Spinal cord (tissue), 10 donors: Measurements from ENCODE around the gene FLNC. TPM values are rescaled to one million over a fixed set of nuclear protein-coding genes. Genes with fewer than 3 reads are reported as not detected.

Experiments
- DNase-seq, 6 donors: peaks; one replicate each; pipeline versions ENCODE4 v3.0.0 to v3.0.0-alpha.2; 2013 to 2015; ENCODE audit warnings: low spot score in 6 of 6, low read depth in 4 of 6
- H3K27ac ChIP-seq: one replicate; pipeline ENCODE4 v1.5.1; 2013; ENCODE audit warnings: low read depth, low read length, control low read depth
- H3K27me3 ChIP-seq: one replicate; pipeline ENCODE4 v1.6.1; 2013; ENCODE audit warnings: low read length; ENCODE audit not compliant: control insufficient read depth, insufficient read depth
- H3K36me3 ChIP-seq: one replicate; pipeline ENCODE4 v1.6.1; 2013; ENCODE audit warnings: low read length; ENCODE audit not compliant: control insufficient read depth, insufficient read depth
- H3K4me1 ChIP-seq: one replicate; pipeline ENCODE4 v1.6.1; 2013; ENCODE audit warnings: low read length; ENCODE audit not compliant: control insufficient read depth, insufficient read depth
- H3K4me3 ChIP-seq: one replicate; pipeline ENCODE4 v1.5.1; 2013; ENCODE audit warnings: low read depth, low read length, control low read depth
- H3K9me3 ChIP-seq: one replicate; pipeline ENCODE4 v1.6.1; 2013; ENCODE audit warnings: low read length; ENCODE audit not compliant: control insufficient read depth, insufficient read depth
- WGBS: methylation state at CpG from one replicate; pipeline ENCODE4 v1.1.5; 2013; ENCODE audit warnings: missing lambda C conversion rate; ENCODE audit not compliant: insufficient coverage; 5-methylcytosine and 5-hydroxymethylcytosine counted together
- polyA plus RNA-seq, 2 donors: library from polyadenylated mRNA; unstranded; fragments of 120-200 nt; gene quantifications; one replicate each; pipeline ENCODE4 v1.2.1, GENCODE V29; 2013; ENCODE audit not compliant: insufficient read length in 2 of 2
- total RNA-seq, 2 donors: library from RNA; depleted of rRNA in 1 of 2; stranded (reverse); fragments of 120-200 nt in 1 of 2; fragments of >200 nt in 1 of 2; gene quantifications; one replicate each; pipeline versions ENCODE4 v1.2.3 to v1.2.4, GENCODE V29; 2013 to 2014
- donor health status: healthy.

FLNC gene
- total and polyA plus RNA-seq, 4 donors, result 77.8 to 187 (median 139) TPM

DNA sequence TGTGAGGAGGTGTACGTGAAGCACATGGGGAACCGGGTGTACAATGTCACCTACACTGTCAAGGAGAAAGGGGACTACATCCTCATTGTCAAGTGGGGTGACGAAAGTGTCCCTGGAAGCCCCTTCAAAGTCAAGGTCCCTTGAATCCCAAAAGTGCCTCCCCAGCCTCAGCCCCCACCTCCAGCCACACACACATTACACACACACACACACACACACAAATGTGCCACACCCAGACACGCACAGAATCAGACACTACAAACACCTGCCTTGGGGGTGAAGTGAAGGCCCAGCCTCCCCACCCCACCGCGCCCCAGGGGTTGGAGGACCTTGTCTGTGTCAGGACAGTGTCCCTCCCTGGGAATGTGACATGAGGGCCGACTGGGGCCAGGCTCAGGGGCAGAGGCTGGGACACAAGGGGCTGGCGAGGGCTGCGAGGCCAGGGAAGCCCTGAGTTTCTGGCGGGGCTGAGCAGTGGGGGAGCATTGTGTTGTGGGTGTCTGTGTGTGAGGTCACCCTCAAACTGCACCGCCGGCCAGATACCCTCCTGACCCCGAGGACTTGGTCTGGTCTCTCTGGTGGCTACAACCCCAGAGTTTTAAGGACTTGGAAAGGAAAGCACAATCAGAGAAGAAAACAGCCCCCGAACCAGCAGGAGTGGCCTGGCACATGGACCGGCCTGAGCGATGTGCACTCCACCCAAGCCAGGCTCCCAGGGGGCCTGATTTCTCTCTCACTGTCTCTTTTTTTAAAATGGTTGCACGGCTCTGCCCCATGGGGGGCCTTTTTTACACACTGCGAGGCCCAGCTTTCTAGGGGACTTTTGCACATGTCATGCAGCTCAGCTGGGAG is 28.4 kb downstream of the FLNC start:
- H3K27me3 ChIP-seq, result no peaks in the 10 kb centered on the region
- H3K9me3 ChIP-seq, result no peaks in the 10 kb centered on the region
- peaks cover 21% of the 10 kb centered on the region for H3K4me1 ChIP-seq
- peak overlapping the region; percentile 15 for H3K27ac ChIP-seq
- H3K4me3 ChIP-seq, result no peak overlapping the region
- 61% methylated on average over 9 of the region's 18 CpGs for WGBS
- peak in 1 of 6 donors; percentile 12 for DNase-seq
- H3K36me3 ChIP-seq, result peaks cover 57% of the 10 kb centered on the region

DNA sequence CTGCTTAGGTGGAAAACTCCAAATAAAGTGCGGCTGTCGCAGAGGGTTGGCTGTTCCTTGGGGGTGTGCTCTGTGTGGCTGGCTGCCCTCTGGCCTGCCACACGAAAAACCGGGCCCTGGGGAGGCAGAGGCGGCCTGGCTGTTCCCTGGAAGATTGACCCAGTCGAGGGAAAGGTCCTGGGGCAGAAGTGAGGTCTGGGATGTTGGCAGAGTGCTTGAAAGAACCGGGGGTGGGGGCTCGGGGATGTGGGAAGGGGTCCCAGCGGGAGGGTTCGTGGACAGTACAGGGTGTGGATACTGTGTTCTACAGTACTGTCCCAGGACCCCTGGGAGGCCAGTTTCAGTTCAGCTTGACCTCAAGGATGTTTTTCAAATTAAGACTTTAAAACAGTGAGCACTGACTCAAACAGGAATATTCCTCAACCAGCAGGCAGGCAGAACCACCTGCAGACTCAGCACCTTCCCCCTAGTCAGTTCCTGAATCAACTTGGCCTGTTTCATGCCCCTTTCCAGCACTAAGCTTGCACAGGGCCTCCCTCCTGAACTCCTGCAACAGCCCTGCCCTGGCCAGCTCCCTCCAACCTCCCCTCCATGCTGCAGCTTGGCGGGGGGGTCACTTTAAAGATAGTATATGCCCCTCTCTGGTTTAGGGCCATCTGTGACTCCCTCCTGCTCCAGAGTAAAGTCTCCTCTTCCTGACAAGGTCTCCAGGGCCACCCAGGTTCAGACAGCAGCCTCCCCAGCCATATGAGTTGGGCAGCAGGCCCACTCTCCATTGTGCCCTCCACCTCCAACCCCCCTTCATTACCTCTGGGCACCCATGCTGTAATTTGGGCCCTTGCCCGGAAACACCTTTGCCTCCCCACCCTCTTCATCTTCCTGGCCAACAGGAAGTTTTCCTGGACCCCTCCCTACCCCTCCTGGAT is 29.3 kb downstream of the FLNC start:
- Histone ChIP-seq H3K36me3 (peaks cover 50% of the 10 kb centered on the region), H3K4me3 (no peak overlapping the region), H3K4me1 (peaks cover 27% of the 10 kb centered on the region), H3K9me3 (no peaks in the 10 kb centered on the region), H3K27me3 (no peaks in the 10 kb centered on the region), H3K27ac (peak overlapping the region; percentile 15)
- WGBS, result 57% methylated on average over 12 of the region's 12 CpGs
- peak in 1 of 6 donors; percentile 13 for DNase-seq

DNA sequence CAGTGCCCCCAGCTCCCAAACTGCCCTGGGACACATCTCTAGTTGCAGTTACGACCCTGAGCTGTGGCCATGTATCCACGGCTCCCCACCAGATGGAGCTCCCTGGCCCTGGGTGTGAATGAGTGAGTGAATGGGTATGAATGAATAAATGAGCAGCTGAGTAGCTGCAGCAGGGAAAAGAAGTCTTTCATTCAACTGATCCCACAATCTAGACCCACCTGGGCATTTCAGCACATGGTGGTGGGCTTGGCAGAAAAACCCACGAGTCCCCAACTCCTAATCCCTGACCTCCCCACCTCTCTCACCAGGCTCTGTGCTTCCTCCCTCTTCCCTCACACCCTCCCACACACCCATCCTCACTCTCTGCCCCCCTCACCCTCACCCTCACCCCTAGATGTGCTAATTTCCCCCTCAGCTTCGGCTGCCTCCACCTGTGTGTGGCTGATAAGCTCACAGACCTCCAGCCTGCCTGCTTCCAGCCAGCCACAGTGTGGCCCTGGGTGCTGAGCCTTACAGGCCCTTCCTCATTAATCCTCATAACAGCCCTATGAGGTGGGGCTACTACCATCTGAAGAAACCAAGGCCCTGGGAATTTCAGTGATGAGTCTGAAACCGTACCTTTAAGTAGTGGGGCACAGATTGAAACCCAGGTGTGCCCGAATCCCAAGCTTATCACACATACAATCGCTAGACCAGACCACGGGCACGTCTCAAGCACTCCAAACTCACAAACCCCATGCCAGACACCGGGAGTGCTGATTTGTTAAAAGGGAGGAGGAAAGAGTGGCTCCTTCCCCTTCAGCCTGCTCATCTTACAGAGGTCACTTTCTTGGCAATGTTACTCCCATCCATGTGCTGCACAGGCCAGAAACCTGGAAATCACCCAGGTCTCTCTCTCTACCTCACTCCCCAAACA is 30.2 kb downstream of the FLNC start:
- peak in 1 of 6 donors; percentile 38 for DNase-seq
- Histone ChIP-seq H3K27ac (no peak overlapping the region), H3K36me3 (peaks cover 50% of the 10 kb centered on the region)

DNA sequence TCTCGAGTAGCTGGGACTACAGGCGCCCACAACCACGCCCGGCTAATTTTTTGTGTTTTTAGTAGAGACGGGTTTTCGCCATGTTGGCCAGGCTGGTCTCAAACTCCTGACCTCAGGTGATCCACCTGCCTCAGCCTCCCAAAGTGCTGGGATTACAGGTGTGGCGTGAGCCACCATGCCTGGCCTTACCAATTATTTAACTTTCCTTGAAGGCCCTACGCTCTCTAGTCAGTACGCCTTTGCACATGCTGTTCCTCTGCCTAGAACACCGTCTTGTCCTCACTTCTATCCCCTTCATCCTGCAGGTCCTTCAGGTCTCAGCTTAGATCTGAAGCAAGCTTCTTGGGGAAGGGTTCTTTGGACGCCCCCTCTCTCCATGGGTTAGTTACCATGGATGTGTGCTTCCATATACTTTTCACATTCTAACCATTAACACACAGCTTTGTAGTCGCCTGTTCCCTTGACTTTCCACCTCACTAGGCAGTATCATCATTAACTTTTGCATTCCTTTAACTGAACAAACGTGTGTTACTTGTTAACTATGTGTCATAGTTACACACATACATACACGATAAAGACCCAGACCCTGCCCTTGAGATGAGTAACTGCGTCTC is 31.9 kb downstream of the FLNC start:
- no peaks in the 10 kb centered on the region for H3K27me3 ChIP-seq
- no peak for DNase-seq
- peak overlapping the region; percentile 67 for H3K27ac ChIP-seq
- H3K36me3 ChIP-seq, result peaks cover 49% of the 10 kb centered on the region
- 71% methylated on average over 11 of the region's 15 CpGs for WGBS
- H3K4me1 ChIP-seq, result peaks cover 27% of the 10 kb centered on the region
- no peaks in the 10 kb centered on the region for H3K9me3 ChIP-seq
- peak overlapping the region; percentile 96 for H3K4me3 ChIP-seq

More for the DNA sequence above, 30.2 kb downstream of the FLNC start:
- Histone ChIP-seq H3K9me3 (no peaks in the 10 kb centered on the region), H3K4me1 (peaks cover 27% of the 10 kb centered on the region), H3K4me3 (no peak overlapping the region), H3K27me3 (no peaks in the 10 kb centered on the region)
- WGBS, result 37% methylated on average over 4 of the region's 10 CpGs

DNA sequence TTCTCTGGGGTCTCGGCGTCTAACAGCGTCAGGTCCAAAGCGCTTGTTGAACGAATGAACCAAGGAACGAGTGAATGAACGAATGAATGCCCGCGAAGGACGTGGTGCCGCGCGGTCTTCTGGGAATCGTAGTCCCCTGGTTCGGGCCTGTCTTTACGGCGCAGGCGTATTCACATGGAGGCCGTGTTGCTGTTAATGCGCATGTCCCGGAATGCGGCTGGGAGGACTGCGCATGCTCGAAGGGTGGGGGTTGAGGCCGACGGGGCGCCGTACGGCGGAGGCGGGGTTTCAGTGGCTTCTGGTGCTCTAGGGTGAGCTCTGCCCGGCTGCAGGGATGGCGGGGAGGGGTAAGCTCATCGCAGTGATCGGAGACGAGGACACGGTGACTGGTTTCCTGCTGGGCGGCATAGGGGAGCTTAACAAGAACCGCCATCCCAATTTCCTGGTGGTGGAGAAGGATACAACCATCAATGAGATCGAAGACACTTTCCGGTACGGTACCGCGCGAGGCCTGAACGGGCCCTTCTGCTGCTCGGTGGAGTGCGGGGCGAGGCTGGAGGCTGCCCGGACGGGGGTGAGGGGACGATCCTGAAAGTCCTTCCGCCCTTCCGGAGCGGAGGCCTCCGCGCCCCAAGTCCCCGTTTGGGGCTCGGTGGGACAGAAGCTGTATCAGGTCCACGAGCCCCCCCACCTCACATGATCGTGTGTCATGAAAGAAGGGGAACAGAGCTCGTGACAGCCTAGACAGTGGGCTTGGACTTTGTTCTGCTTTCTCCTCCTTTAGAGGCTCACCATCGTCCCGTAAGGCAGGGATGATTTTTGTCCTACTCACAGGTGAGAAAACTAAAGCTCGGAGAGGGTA is 32.6 kb downstream of the FLNC start, which contains the start of gene ATP6V1F:
TSS of gene ATP6V1F (plus strand) at position 286 of the 862 bp plus-strand sequence. CDS start at position 335, 49 bp downstream.
- peak; percentile 97 to 99 (median 98) for DNase-seq
- Histone ChIP-seq H3K4me1 (peaks cover 29% of the 10 kb centered on the region), H3K27ac (peak within 1 kb of the TSS; percentile 79), H3K27me3 (no peaks in the 10 kb centered on the region), H3K9me3 (no peaks in the 10 kb centered on the region), H3K36me3 (peaks cover 48% of the 10 kb centered on the region), H3K4me3 (peak within 1 kb of the TSS; percentile 96)
- whole genome bisulfite sequencing, result under 1% methylated on average over 60 of the region's 65 CpGs

DNA sequence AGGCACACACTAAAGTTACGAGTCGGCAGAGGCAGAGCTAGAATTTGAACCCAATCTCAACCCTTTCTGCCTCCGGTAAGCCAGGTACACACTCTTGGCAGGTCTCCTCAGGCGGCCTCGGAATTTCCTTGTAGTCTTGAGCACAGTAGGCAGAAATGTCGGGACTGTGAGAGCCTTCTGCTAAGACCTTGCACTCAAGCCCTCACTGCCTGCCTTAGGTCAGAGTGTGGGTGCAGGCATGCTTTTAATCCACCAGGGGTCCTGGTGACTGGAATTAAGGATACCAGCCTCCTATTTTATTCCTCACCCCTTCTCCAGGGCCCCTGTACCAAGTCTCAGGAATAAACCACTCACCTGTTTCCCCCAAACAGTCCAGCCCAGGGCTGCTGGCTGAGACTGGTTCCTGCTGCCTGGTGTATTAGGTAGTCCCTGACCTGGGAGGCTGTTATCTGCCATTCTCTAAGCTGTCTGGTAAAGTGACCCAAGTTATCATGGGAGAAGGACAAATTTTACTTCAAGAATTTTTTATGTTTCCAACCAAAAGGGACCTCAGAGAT is 33.3 kb downstream of the FLNC start:
- 4% methylated on average over 6 of the region's 6 CpGs for WGBS
- peak overlapping the region; percentile 79 for H3K27ac ChIP-seq

DNA sequence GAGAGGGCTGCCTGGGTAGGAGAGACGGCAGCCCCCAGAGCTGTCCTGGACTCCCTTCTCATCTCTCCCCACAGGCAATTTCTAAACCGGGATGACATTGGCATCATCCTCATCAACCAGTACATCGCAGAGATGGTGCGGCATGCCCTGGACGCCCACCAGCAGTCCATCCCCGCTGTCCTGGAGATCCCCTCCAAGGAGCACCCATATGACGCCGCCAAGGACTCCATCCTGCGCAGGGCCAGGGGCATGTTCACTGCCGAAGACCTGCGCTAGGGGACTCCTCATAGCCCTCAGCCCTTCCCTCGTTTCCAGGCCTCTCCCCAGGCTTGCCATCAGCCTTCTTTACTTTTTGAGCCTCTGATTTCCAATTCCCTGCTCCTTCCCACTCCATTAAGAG is 35.1 kb downstream of the FLNC start:
- peaks cover 1% of the 10 kb centered on the region for H3K27me3 ChIP-seq
- H3K36me3 ChIP-seq, result peaks cover 32% of the 10 kb centered on the region
- H3K4me3 ChIP-seq, result no peak overlapping the region
- no peak for DNase-seq
- no peaks in the 10 kb centered on the region for H3K9me3 ChIP-seq
- H3K4me1 ChIP-seq, result peaks cover 37% of the 10 kb centered on the region
- WGBS, result 95% methylated on average over 11 of the region's 12 CpGs
- H3K27ac ChIP-seq, result no peak overlapping the region

More for the DNA sequence above, 33.3 kb downstream of the FLNC start:
- H3K9me3 ChIP-seq, result no peaks in the 10 kb centered on the region
- H3K36me3 ChIP-seq, result peaks cover 43% of the 10 kb centered on the region
- H3K27me3 ChIP-seq, result no peaks in the 10 kb centered on the region
- H3K4me1 ChIP-seq, result peaks cover 36% of the 10 kb centered on the region
- H3K4me3 ChIP-seq, result peak overlapping the region; percentile 96
- DNase-seq, result peak in 2 of 6 donors; percentile 50 to 63
